H1 (cell line): ENCODE data around the gene NR1H3. TPM values are rescaled to one million over a fixed set of nuclear protein-coding genes. Genes with fewer than 3 reads are reported as not detected.

ENCODE experiments used
- CBX8 ChIP-seq: fragments of 300-800, 300-1000 bp; sonication (generic); IDR thresholded peaks from 2 replicates; pipeline ENCODE4 v1.7.1; 2016; ENCODE audit warnings: low read depth, low read length, borderline replicate concordance
- CHD2 ChIP-seq: IDR thresholded peaks from 2 replicates; pipeline ENCODE4 v1.6.1; 2012; ENCODE audit warnings: low read length, improper control_type of control experiment
- JUND ChIP-seq: IDR thresholded peaks from 2 replicates; pipeline ENCODE4 v1.6.1; 2011; ENCODE audit warnings: mild to moderate bottlenecking, improper control_type of control experiment, low read length
- RAD21 ChIP-seq, 2 experiments: IDR thresholded peaks in 1 of 2; conservative IDR thresholded peaks in 1 of 2; 2 replicates each; pipeline ENCODE4 v1.6.1; 2011; ENCODE audit warnings: low read depth in 2 of 2, low read length in 2 of 2, improper control_type of control experiment in 1 of 2, inconsistent platforms in 1 of 2, mild to moderate bottlenecking in 1 of 2, moderate library complexity in 1 of 2
- RFX5 ChIP-seq: IDR thresholded peaks from 2 replicates; pipeline ENCODE4 v1.6.1; 2011; ENCODE audit warnings: low read depth, low read length, improper control_type of control experiment, borderline replicate concordance
- TAF1 ChIP-seq: IDR thresholded peaks from 2 replicates; pipeline ENCODE4 v1.6.1; 2011; ENCODE audit warnings: mild to moderate bottlenecking, low read depth, low read length
- TBP ChIP-seq: IDR thresholded peaks from 2 replicates; pipeline ENCODE4 v1.6.1; 2011; ENCODE audit warnings: low read depth, low read length, improper control_type of control experiment
- polyA plus RNA-seq, 7 experiments: library from polyadenylated mRNA; depleted of rRNA in 3 of 7; stranded (reverse) in 5 of 7; unstranded in 2 of 7; fragments of >200 nt in 5 of 7; fragments of 200-250 nt in 2 of 7; gene quantifications; 1 replicate in 5 of 7; 2 replicates in 1 of 7; 4 replicates in 1 of 7; pipeline versions ENCODE4 v1.2.1 to v1.2.3, GENCODE V29; 2011 to 2013; ENCODE audit warnings: missing spikeins in 2 of 7, mixed read lengths in 2 of 7
- total RNA-seq: library from RNA; stranded (reverse); fragmentation: NEBNext Ultra II Directional; extraction: Animal tissue kit (Norgen Biotek cat#: 25700); gene quantifications from 2 replicates; pipeline ENCODE4 v1.2.1, GENCODE V29; 2021
- TF ChIP-seq, protein P1 (sequence below): fragments of 300-600 bp; sonication (generic); IDR thresholded peaks from 2 replicates; pipeline ENCODE4 v1.7.1; 2012; ENCODE audit warnings: low read length, moderate library complexity, mild to moderate bottlenecking, inconsistent platforms; ENCODE audit not compliant: insufficient replicate concordance

Gene NR1H3
- total and polyA plus RNA-seq, 2 of the 8 experiments (the other 6 are each of a cell fraction or from before 2014, with no cell fraction given) = 19.9 to 42.1 TPM

DNA sequence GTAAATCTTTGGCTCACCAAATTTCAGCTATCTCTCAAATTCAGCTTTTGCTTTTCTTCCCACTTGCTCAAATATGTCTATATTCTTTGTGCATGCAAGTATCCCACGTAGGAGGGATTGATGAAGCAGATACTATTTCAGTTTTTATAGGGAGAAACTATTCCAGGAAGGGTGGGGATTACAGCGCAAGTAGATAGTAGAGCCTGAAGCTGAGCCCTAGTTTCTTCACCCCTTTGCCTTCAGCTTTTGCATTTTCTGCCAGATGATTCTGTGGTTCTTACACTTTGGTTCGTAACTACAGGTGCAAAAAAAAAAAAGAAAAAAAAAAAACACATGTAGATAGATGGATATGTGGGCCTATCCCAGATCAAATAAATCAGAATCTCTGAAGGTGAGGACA is 6.0 kb upstream of the NR1H3 start (continued):
- TF ChIP-seq, protein P1, sequence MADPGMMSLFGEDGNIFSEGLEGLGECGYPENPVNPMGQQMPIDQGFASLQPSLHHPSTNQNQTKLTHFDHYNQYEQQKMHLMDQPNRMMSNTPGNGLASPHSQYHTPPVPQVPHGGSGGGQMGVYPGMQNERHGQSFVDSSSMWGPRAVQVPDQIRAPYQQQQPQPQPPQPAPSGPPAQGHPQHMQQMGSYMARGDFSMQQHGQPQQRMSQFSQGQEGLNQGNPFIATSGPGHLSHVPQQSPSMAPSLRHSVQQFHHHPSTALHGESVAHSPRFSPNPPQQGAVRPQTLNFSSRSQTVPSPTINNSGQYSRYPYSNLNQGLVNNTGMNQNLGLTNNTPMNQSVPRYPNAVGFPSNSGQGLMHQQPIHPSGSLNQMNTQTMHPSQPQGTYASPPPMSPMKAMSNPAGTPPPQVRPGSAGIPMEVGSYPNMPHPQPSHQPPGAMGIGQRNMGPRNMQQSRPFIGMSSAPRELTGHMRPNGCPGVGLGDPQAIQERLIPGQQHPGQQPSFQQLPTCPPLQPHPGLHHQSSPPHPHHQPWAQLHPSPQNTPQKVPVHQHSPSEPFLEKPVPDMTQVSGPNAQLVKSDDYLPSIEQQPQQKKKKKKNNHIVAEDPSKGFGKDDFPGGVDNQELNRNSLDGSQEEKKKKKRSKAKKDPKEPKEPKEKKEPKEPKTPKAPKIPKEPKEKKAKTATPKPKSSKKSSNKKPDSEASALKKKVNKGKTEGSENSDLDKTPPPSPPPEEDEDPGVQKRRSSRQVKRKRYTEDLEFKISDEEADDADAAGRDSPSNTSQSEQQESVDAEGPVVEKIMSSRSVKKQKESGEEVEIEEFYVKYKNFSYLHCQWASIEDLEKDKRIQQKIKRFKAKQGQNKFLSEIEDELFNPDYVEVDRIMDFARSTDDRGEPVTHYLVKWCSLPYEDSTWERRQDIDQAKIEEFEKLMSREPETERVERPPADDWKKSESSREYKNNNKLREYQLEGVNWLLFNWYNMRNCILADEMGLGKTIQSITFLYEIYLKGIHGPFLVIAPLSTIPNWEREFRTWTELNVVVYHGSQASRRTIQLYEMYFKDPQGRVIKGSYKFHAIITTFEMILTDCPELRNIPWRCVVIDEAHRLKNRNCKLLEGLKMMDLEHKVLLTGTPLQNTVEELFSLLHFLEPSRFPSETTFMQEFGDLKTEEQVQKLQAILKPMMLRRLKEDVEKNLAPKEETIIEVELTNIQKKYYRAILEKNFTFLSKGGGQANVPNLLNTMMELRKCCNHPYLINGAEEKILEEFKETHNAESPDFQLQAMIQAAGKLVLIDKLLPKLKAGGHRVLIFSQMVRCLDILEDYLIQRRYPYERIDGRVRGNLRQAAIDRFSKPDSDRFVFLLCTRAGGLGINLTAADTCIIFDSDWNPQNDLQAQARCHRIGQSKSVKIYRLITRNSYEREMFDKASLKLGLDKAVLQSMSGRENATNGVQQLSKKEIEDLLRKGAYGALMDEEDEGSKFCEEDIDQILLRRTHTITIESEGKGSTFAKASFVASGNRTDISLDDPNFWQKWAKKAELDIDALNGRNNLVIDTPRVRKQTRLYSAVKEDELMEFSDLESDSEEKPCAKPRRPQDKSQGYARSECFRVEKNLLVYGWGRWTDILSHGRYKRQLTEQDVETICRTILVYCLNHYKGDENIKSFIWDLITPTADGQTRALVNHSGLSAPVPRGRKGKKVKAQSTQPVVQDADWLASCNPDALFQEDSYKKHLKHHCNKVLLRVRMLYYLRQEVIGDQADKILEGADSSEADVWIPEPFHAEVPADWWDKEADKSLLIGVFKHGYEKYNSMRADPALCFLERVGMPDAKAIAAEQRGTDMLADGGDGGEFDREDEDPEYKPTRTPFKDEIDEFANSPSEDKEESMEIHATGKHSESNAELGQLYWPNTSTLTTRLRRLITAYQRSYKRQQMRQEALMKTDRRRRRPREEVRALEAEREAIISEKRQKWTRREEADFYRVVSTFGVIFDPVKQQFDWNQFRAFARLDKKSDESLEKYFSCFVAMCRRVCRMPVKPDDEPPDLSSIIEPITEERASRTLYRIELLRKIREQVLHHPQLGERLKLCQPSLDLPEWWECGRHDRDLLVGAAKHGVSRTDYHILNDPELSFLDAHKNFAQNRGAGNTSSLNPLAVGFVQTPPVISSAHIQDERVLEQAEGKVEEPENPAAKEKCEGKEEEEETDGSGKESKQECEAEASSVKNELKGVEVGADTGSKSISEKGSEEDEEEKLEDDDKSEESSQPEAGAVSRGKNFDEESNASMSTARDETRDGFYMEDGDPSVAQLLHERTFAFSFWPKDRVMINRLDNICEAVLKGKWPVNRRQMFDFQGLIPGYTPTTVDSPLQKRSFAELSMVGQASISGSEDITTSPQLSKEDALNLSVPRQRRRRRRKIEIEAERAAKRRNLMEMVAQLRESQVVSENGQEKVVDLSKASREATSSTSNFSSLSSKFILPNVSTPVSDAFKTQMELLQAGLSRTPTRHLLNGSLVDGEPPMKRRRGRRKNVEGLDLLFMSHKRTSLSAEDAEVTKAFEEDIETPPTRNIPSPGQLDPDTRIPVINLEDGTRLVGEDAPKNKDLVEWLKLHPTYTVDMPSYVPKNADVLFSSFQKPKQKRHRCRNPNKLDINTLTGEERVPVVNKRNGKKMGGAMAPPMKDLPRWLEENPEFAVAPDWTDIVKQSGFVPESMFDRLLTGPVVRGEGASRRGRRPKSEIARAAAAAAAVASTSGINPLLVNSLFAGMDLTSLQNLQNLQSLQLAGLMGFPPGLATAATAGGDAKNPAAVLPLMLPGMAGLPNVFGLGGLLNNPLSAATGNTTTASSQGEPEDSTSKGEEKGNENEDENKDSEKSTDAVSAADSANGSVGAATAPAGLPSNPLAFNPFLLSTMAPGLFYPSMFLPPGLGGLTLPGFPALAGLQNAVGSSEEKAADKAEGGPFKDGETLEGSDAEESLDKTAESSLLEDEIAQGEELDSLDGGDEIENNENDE = no peak
- TF ChIP-seq RAD21 (IDR thresholded peaks at IDR 0.05 in 1 of 2, conservative IDR thresholded peaks at IDR 0.05 in 1 of 2; ENCODE audit: low read depth in 2 of 2, low read length in 2 of 2) (no peak), RFX5 (no peak), CBX8 (no peak), TBP (no peak), CHD2 (no peak), JUND (no peak), TAF1 (no peak)
